HUDEP-2 (cell line): ENCODE results near the gene TRABD.
"Not testable (repeated sequence)": the region's sequence is repeated elsewhere in the genome, so short reads cannot be mapped to it uniquely, and the experiment has no call there.

Experiments
- DNase-seq, 76 experiments: peaks; one replicate each; lab custom pipeline; 2025; ENCODE audit not compliant: unreplicated experiment in 76 of 76; lab: John Stamatoyannopoulos, UW

The TRABD gene, protein sequence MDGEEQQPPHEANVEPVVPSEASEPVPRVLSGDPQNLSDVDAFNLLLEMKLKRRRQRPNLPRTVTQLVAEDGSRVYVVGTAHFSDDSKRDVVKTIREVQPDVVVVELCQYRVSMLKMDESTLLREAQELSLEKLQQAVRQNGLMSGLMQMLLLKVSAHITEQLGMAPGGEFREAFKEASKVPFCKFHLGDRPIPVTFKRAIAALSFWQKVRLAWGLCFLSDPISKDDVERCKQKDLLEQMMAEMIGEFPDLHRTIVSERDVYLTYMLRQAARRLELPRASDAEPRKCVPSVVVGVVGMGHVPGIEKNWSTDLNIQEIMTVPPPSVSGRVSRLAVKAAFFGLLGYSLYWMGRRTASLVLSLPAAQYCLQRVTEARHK

DNA sequence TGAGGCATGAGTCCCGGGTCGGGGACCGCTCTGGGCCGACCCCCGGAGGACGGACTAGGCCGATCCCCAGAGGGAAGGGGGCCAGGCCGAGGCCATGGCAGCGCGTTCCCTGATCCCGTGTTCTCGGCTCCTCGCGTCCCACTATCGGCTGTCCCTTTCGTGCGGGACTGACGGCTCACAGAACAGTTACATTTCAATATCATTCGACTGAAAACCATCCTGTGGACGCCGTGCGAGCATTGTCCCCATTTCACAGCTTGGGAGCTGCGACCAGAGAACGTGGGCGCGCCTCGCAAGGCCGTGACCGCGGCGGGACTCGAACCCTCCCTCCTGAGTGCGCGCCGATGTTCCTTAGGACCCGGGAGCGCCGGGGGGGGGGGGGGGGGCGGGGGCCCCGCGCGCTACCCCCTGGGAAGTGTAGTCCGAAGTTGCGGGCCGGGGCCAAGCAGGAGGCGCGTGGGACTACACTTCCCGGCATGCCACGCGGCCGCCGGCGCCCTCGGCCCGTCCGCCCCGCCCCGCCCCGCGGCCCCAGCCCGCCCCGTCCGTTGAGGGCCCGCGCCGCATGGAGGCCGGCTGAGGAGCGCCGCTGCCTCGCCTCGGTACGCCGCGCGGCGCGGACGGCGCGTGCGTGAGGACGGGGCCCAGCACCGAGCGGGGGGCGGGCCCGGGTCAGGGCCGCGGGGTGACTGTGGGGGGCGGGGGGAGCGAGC lies at the start of gene TRABD:
Gene TRABD (plus strand): TSS at position 539 of the 713 bp plus-strand sequence. CDS start 7,148 bp downstream, outside the sequence.
- peak in 72 of 76 experiments; percentile 30 to 91 (median 82) for DNase-seq

DNA sequence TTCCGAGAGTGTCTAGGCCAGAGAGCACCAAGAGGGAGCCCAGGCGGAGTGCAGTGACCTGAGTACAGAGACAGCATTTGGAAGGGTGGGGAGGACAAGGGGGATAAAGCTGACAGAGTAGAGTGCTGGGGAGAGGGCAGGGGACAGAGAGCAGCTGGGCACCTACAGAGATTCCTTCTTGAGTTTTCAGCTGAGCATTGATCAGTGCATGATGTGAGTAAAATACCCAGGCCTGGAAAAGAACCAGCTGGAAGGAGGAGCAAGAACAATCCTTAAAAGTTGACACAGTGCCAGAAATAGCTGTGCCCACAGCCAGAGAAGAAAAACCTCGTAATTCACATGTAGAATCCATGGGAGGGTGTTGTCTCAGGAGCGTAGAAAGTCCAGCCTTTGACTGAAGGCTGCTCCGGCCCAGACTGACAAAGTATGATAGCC lies 49.1 kb upstream of the TRABD start:
- DNase-seq, result peak in 6 of 76 experiments; percentile 2 to 15 (median 8)

- DNase-seq, result not testable (repeated sequence)
Measured at GRCh38 chr22:50137277-50137676, 48.4 kb upstream of the TRABD start.

- DNase-seq, result no peak
Measured at GRCh38 chr22:50138041-50138440, 47.7 kb upstream of the TRABD start.

- DNase-seq, result no peak
Measured at GRCh38 chr22:50138988-50139387, 46.7 kb upstream of the TRABD start.

DNA sequence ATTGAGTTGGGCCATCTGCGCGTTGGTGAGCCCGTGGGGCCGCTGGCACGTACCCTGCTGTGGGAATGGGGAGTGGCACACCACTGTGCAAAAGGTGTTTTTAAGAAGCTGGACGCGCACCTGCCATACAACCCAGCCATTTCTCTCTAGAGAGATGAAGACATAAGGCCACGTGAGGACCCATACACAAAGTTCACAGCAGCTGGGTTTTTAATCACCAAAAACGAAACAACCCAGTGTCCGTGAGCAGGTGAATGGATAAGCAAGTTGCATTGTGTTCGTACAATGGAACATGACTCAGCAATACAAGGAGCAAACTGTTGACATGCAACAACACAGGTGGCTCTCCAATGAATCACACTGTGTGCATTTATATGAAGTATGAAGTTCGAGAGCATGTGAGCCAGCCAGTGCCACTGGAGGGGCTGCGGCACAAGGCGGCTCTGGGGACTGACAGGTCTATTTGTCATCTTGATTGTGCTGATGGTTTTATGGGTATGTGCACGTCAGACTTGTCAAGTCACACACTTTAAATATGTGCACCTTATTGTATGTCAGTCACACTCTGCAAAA lies 45.8 kb upstream of the TRABD start:
- DNase-seq, result no peak

GRCh38 chr22:50140615-50141014 lies 45.1 kb upstream of the TRABD start:
- DNase-seq, result no peak

- no peak for DNase-seq
Measured at GRCh38 chr22:50141462-50141861, 44.3 kb upstream of the TRABD start.

DNA sequence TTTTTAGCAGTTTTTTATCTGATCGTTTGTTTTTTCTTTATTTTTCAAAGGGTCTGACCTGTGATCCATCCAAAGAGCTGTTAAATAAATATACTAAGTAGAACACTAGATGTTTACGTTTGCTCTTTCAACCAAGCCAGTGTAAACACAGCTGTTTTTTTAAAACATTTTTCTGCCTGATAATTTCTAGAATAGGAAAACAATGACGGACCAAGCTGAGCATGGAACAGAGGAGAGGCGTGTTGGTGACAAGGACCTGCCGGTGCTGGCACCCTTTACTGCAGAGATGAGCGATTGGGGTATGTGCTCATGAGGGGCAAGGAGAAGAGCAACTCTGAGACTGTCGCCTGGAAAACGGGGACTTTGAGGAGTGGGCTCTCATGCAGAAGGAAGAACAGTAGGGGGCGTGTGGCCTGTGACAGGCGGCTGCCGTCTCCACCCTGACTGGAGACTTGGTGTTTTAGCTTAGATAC lies 43.8 kb upstream of the TRABD start:
- no peak for DNase-seq

DNA sequence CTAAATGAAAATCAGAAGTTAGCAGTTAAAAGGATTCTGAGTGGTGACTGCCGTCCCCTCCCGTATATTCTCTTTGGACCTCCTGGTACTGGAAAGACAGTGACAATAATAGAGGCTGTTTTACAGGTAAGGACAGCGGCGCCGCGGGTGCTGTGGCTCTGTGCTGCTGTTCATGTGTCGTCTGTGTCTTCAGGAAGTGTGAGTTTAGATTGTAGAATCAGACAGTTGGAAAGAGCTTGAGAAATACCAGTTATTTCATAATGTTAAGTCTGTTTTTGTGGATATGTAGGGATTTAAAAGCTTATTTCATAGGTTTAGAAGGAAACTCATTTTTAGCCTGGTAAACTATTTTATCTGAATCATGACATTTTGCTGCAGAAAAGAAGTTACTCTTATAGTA lies 42.6 kb upstream of the TRABD start:
- no peak for DNase-seq

GRCh38 chr22:50144005-50144614 lies 41.6 kb upstream of the TRABD start:
- DNase-seq, result no peak

DNA sequence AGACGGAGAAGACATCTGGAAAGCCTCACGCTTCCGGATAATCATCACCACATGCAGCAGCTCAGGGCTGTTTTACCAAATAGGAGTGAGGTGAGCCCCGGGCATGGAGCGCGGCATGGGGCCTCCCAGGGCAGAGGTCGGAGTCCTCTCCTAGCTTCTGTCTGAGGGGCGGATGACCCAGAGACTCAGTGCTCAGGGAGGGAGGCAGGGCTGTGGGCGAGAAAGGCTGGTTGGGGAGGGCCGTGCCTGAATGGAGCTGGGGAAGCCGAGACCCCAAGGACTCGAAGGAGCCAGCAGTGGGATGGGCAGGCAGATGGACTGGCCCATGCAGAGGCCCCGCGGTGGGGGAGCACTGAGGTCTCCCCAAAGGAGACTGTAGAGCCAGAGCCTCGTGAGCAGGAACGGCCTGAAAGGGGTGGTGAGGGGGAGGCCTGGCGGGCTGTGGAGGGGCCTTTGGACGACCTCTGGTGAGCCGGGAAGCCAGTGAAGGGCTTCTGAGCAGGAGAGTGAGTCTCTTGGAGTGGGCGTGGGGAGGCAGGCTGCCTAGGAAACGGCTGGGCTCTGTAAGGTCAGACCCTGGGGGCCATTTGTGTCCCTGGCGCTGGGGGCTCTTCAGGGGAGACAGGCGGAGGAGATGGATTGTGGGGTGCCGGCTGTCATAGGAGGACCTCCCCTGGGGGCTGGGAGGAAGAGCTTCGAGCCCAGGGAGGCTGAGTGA lies 39.8 kb upstream of the TRABD start:
- DNase-seq, result no peak

DNA sequence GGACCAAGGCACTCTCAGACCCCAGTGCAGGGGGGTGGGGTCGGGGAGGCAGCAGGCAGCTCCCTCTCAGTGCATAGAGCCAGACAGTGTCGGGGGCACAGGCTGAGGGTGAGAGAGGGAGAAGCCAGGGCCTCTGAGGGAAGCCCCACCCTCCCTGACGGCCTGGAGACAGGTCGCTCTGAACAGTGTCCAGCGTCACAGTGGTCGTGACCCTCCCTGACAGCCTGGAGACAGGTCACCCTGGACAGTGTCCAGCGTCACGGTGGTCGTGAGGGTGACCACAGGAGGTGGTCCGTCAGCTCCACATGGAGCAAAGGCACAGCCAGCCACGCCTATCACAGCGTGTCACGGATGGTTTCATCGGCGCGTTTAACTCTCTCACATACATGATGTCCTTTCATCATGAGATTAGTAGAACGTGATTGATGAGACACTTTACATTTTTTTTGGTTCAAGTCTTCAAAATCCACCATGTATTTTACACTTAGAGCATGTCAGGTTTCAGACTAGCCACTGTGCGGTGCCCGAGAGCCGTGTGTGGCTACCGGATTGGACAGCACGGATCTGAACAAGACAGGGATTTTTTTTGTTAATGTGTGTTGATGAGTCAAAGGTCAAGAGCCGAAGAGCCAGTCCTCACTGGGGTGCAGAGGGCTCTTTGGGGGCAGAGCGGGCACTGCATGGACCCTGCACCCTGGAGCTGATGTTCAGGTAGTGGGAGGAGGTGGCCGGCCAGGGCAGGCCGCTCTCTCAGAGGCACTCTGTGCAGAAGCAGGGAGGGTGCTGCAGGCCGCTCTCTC lies 39.1 kb upstream of the TRABD start:
- peak in 16 of 76 experiments; percentile 5 to 41 (median 18) for DNase-seq

GRCh38 chr22:50147258-50148165 lies 38.2 kb upstream of the TRABD start:
- not testable (repeated sequence) for DNase-seq

- no peak for DNase-seq
Measured at GRCh38 chr22:50148166-50148500, 37.6 kb upstream of the TRABD start.

DNA sequence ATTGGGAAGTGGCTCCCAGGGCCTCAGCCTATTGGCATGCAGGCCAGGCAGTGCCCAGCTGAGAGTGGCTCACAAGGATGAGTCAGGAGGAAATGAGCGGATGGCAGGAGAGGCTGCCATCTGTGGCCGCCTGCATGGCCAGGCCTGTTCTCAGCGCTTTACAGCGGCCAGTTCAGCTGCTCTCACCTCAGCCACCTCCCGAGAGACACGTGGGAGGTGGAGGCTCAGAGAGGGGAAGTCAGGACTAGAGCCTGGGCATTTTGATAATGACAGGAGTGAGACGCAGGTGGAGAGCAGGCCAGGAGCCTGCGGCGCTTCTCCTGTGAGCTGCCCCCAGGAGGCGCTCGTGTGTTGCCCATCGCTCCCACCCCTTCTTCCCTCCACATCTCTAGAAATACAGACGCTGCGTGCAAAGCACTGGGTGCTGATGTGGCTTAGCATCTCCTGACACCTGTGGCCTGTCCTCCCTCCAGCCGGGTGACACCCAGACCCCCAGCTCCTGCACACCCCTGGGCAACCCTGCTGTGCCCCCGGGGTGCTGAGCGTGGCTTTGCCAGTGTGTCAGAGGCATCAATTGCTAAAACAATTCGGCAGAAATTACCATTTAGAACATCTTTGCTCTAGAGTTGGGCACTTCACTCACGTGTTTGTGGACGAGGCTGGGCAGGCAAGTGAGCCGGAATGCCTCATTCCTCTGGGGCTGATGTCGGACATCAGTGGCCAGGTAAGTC lies 36.6 kb upstream of the TRABD start:
- DNase-seq, result peak in 56 of 76 experiments; percentile 9 to 72 (median 46)

GRCh38 chr22:50150161-50151129 lies 35.3 kb upstream of the TRABD start:
- no peak for DNase-seq
